Hepatocyte (in vitro differentiated cells): ENCODE data around the gene DENND1A.

Source experiments
- EZH2 ChIP-seq: fragments of 200-600 bp; sonication (generic); IDR thresholded peaks from 2 replicates; pipeline ENCODE4 v1.6.1; 2016; ENCODE audit warnings: antibody characterized with exemption, mild to moderate bottlenecking, borderline replicate concordance
- TF ChIP-seq, protein P1 (sequence below): fragments of 200-600 bp; sonication (generic); IDR thresholded peaks from 2 replicates; pipeline ENCODE4 v1.5.1; 2016; ENCODE audit warnings: antibody characterized with exemption, mild to moderate bottlenecking; ENCODE audit not compliant: poor library complexity

DNA sequence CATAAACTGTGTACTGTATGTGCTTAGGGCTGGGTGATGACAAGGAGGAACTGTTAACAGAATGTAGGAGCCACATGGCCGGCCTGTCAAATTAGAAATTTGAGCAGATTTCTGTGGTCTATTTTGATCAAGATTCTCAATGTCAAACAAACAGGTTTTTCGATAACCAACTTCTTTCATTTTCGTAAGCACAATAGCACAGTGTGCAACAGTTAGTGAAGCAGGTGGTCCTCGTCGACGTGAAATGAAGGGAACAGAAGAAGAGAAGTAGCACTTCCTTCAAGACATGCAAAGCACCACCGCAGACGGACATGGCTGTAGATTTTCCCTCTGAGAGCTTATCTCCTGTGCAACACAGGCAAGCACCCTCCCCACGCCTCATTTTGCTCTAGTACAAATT lies 321.8 kb downstream of the DENND1A start:
- TF ChIP-seq, protein P1, sequence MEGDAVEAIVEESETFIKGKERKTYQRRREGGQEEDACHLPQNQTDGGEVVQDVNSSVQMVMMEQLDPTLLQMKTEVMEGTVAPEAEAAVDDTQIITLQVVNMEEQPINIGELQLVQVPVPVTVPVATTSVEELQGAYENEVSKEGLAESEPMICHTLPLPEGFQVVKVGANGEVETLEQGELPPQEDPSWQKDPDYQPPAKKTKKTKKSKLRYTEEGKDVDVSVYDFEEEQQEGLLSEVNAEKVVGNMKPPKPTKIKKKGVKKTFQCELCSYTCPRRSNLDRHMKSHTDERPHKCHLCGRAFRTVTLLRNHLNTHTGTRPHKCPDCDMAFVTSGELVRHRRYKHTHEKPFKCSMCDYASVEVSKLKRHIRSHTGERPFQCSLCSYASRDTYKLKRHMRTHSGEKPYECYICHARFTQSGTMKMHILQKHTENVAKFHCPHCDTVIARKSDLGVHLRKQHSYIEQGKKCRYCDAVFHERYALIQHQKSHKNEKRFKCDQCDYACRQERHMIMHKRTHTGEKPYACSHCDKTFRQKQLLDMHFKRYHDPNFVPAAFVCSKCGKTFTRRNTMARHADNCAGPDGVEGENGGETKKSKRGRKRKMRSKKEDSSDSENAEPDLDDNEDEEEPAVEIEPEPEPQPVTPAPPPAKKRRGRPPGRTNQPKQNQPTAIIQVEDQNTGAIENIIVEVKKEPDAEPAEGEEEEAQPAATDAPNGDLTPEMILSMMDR: no peak
- TF ChIP-seq EZH2: no peak
